B cell (primary cell): ENCODE results near the gene TP53I13. TPM values are rescaled to one million over a fixed set of nuclear protein-coding genes. Genes with fewer than 3 reads are reported as not detected.

Experiments
- ATAC-seq: fragments of 200-7000 bp; cut with Tn5 transposase; one replicate; pipeline ENCODE4 v1.10.0; 2021; ENCODE audit warnings: low read depth, mild to moderate bottlenecking, moderate number of reproducible peaks, moderate library complexity
- CTCF ChIA-PET: fragments of 350-600 bp; sonication (Branson Sonifier 250); formaldehyde crosslinking; loops from one replicate; lab custom pipeline; 2021; ENCODE audit warnings: antibody characterized with exemption, inconsistent platforms; lab: Charles Lee
- POLR2A ChIA-PET: fragments of 350-600 bp; sonication (Branson Sonifier 250); formaldehyde crosslinking; loops from one replicate; lab custom pipeline; 2021; ENCODE audit warnings: antibody characterized with exemption; lab: Charles Lee
- DNase-seq: peaks from one replicate; pipeline ENCODE4 v3.0.0; 2013
- H2AFZ ChIP-seq: 2 replicates; pipeline ENCODE4 v1.6.1; 2012; ENCODE audit warnings: mild to moderate bottlenecking, low read depth, low read length; ENCODE audit not compliant: insufficient read depth, poor library complexity, severe bottlenecking
- H3K27ac ChIP-seq, 2 donors: 1 replicate in 1 of 2; 2 replicates in 1 of 2; pipeline ENCODE4 v1.5.1; 2012 to 2013; ENCODE audit warnings: low read length in 2 of 2, mild to moderate bottlenecking in 2 of 2, moderate library complexity in 1 of 2
- H3K27me3 ChIP-seq, 4 experiments: fragments of 200-600 bp in 1 of 4; sonication (generic) in 1 of 4; replicated peaks in 1 of 4; 1 replicate in 2 of 4; 2 replicates in 2 of 4; pipeline versions ENCODE4 v1.6.1 to v1.7.0; 2013 to 2016; ENCODE audit warnings: low read length in 3 of 4, mild to moderate bottlenecking in 2 of 4, mixed read lengths in 1 of 4, moderate library complexity in 1 of 4; ENCODE audit not compliant: insufficient read depth in 4 of 4, control insufficient read depth in 3 of 4; ENCODE audit errors: control extremely low read depth in 1 of 4
- H3K36me3 ChIP-seq, 2 experiments: replicated peaks in 1 of 2; 1 replicate in 1 of 2; 2 replicates in 1 of 2; pipeline versions ENCODE4 v1.6.1 to v1.7.1; 2013; ENCODE audit warnings: low read length in 1 of 2; ENCODE audit not compliant: insufficient read depth in 2 of 2, control insufficient read depth in 1 of 2; ENCODE audit errors: control extremely low read depth in 1 of 2, extremely low read depth in 1 of 2
- H3K4me1 ChIP-seq, 2 donors: fragments of 200-600 bp in 1 of 2; sonication (generic) in 1 of 2; 1 replicate in 1 of 2; 2 replicates in 1 of 2; pipeline versions ENCODE4 v1.5.1 to v1.6.1; 2013 to 2017; ENCODE audit warnings: low read length in 2 of 2; ENCODE audit not compliant: control insufficient read depth in 2 of 2, insufficient read depth in 2 of 2
- H3K4me2 ChIP-seq: replicated peaks from 2 replicates; pipeline ENCODE3; 2012; ENCODE audit warnings: mild to moderate bottlenecking, low read depth, low read length; ENCODE audit not compliant: poor library complexity, severe bottlenecking
- H3K4me3 ChIP-seq, 5 experiments: fragments of 200-600 bp in 1 of 5; sonication (generic) in 1 of 5; 1 replicate in 3 of 5; 2 replicates in 2 of 5; pipeline versions ENCODE4 v1.5.1 to v1.7.0; 2011 to 2016; ENCODE audit warnings: low read length in 4 of 5, mild to moderate bottlenecking in 4 of 5, low read depth in 2 of 5, control low read depth in 1 of 5, moderate library complexity in 1 of 5; ENCODE audit not compliant: insufficient read depth in 1 of 5; ENCODE audit errors: control extremely low read depth in 1 of 5, extremely low read depth in 1 of 5
- H3K79me2 ChIP-seq: fragments of 200-600 bp; sonication (generic); one replicate; pipeline ENCODE4 v1.6.0; 2016; ENCODE audit warnings: low read length; ENCODE audit not compliant: control insufficient read depth, insufficient read depth
- H3K9ac ChIP-seq: fragments of 200-600 bp; sonication (generic); 2 replicates; pipeline ENCODE4 v1.6.1; 2017; ENCODE audit warnings: mild to moderate bottlenecking, low read length, moderate library complexity
- H3K9me3 ChIP-seq, 3 donors: one replicate each; pipeline versions ENCODE4 v1.6.1 to v1.7.1; 2013; ENCODE audit warnings: low read length in 2 of 3; ENCODE audit not compliant: control insufficient read depth in 2 of 3, insufficient read depth in 1 of 3; ENCODE audit errors: control extremely low read depth in 1 of 3
- H4K20me1 ChIP-seq: 2 replicates; pipeline ENCODE4 v1.6.0; 2012; ENCODE audit warnings: mild to moderate bottlenecking, low read length; ENCODE audit not compliant: insufficient read depth, control insufficient read depth, poor library complexity, severe bottlenecking
- H3K27ac Mint-ChIP-seq: one replicate; pipeline ENCODE4 v1.8.0; 2021; ENCODE audit warnings: mixed read lengths
- H3K27me3 Mint-ChIP-seq: one replicate; pipeline ENCODE4 v1.8.0; 2021; ENCODE audit warnings: mixed read lengths
- H3K4me1 Mint-ChIP-seq: one replicate; pipeline ENCODE4 v1.8.0; 2021; ENCODE audit warnings: mixed read lengths
- H3K4me3 Mint-ChIP-seq: one replicate; pipeline ENCODE4 v1.8.0; 2021; ENCODE audit warnings: mixed read lengths
- H3K9me3 Mint-ChIP-seq: one replicate; pipeline ENCODE4 v1.8.0; 2022; ENCODE audit warnings: mixed read lengths; ENCODE audit not compliant: insufficient read depth
- EZH2 ChIP-seq: IDR thresholded peaks from 2 replicates; pipeline ENCODE4 v1.6.1; 2012; ENCODE audit warnings: borderline replicate concordance, low read depth, mild to moderate bottlenecking, moderate library complexity, low read length; ENCODE audit not compliant: insufficient read depth, poor library complexity, severe bottlenecking
- WGBS: methylation state at CpG from one replicate; pipeline ENCODE4 v1.1.5; 2013; ENCODE audit warnings: missing lambda C conversion rate; ENCODE audit not compliant: insufficient coverage; 5-methylcytosine and 5-hydroxymethylcytosine counted together
- intact Hi-C: fragments of 100-400 bp; cut with micrococcal nuclease; formaldehyde crosslinking; loops from one replicate; pipeline ENCODE4 v1.10.0; 2022
- polyA plus RNA-seq: library from polyadenylated mRNA; depleted of rRNA; stranded (reverse); fragments of >200 nt; gene quantifications from 2 replicates; pipeline ENCODE4 v1.2.3, GENCODE V29; 2012
- total RNA-seq, 2 donors: library from RNA; stranded (reverse); fragments of 120-200 nt in 1 of 2; gene quantifications; 1 replicate in 1 of 2; 2 replicates in 1 of 2; pipeline versions ENCODE4 v1.2.3 to v1.2.4, GENCODE V29; 2013 to 2022
- TF ChIP-seq, protein P1 (sequence below): fragments of 200-600 bp; IDR thresholded peaks from one replicate; pipeline ENCODE4 v1.8.0; 2022; ENCODE audit warnings: antibody characterized with exemption, mild to moderate bottlenecking

The TP53I13 gene
- total and polyA plus RNA-seq, 2 donors (not counting 1 experiment from before 2014, with no cell fraction given) = 224 to 287 TPM

DNA sequence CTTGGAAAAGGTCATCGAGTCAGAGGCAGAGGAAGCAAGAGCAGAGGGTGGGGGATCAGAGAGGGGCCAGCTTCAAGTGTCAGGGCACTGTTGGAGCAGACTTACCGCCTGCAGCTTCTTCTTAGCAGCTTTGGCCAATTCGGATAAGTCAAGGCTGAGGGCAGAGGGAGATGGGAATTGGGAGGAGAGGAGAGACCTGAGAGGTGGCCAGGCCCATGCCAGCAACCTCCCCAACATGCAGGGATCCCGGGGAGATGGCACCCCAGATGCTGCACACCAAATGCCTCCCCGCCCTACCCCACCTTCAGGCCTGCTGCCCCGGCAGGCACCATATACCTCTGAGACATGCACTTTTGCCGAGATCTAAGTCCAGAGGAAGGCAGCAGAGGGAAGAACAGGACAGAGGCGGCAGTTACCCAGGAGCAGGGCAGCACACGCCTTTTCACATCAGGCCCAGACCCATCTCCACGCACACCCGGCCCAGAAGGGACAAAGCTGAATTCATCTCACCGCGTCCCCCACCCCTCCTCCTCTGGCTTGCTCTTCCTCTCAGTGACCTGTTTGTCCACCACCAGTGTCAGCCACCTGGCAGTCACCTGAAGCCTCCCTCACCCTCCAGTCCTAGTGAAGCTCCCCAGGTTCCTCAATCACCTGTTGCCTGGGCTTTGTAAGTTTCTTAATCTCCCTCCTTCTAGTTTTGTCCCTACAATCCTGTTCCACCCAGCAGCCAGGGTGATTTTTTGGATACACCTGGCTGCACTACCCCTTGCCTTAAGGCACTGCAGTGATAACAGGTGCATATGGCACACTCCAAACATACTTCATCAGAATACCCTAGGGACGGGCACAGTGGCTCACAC lies 10.4 kb downstream of the TP53I13 start:
- Histone ChIP-seq H3K9me3 (no peaks in the 10 kb centered on the region), H3K4me1 (peaks cover 10 to 18% of the 10 kb centered on the region in 2 donors), H3K9ac (no peak overlapping the region), H3K27ac (no peak overlapping the region), H3K79me2 (peaks cover 40% of the 10 kb centered on the region), H2AFZ (no peak overlapping the region), H3K36me3 (peaks cover 0 to 73% of the 10 kb centered on the region in 2 experiments), H3K27me3 (no peaks in the 10 kb centered on the region), H3K4me2 (no peak overlapping the region), H4K20me1 (peaks cover 46% of the 10 kb centered on the region), H3K4me3 (no peak overlapping the region)
- H3K4me1 Mint-ChIP-seq = peaks cover 19% of the 10 kb centered on the region
- ATAC-seq (no peak), DNase-seq (no peak)
- 95% methylated on average over 12 of the region's 14 CpGs for WGBS
- no peaks in the 10 kb centered on the region for H3K9me3 Mint-ChIP-seq
- intact Hi-C loops = no loop called here
- no peak overlapping the region for H3K4me3 Mint-ChIP-seq
- POLR2A ChIA-PET = interaction anchor here (1.1 to 4.4 kb wide), 2 partner anchors 9 to 13 kb away, joined by 3 to 18 read pairs; partner anchors contain the start of gene ANKRD13B
- no peak for TF ChIP-seq EZH2
- TF ChIP-seq, protein P1, sequence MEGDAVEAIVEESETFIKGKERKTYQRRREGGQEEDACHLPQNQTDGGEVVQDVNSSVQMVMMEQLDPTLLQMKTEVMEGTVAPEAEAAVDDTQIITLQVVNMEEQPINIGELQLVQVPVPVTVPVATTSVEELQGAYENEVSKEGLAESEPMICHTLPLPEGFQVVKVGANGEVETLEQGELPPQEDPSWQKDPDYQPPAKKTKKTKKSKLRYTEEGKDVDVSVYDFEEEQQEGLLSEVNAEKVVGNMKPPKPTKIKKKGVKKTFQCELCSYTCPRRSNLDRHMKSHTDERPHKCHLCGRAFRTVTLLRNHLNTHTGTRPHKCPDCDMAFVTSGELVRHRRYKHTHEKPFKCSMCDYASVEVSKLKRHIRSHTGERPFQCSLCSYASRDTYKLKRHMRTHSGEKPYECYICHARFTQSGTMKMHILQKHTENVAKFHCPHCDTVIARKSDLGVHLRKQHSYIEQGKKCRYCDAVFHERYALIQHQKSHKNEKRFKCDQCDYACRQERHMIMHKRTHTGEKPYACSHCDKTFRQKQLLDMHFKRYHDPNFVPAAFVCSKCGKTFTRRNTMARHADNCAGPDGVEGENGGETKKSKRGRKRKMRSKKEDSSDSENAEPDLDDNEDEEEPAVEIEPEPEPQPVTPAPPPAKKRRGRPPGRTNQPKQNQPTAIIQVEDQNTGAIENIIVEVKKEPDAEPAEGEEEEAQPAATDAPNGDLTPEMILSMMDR = no peak
- CTCF ChIA-PET = interaction anchor here (0.7 to 24.3 kb wide), 16 partner anchors 9 to 517 kb away, joined by 3 to 336 read pairs (median 4); partner anchors contain the start of genes ABHD15, ANKRD13B, SSH2 and TP53I13
- no peak overlapping the region for H3K27ac Mint-ChIP-seq
- H3K27me3 Mint-ChIP-seq = no peaks in the 10 kb centered on the region
